WTC11 (cell line): ENCODE measurements around the gene DSG3. TPM values are rescaled to one million over a fixed set of nuclear protein-coding genes. Genes with fewer than 3 reads are reported as not detected.

ENCODE experiments used
- ATAC-seq: fragments of 200-7000 bp; cut with Tn5 transposase; 2 replicates; pipeline ENCODE4 v1.10.0; 2021; ENCODE audit warnings: mild to moderate bottlenecking, moderate library complexity
- CTCF ChIA-PET: fragments of 300-600 bp; sonication (Branson Sonifier 250); formaldehyde crosslinking; loops from one replicate; lab custom pipeline; 2021; ENCODE audit warnings: antibody characterized with exemption; lab: Charles Lee
- POLR2A ChIA-PET: fragments of 350-600 bp; sonication (Branson Sonifier 250); formaldehyde crosslinking; loops from one replicate; lab custom pipeline; 2021; ENCODE audit warnings: antibody characterized with exemption; lab: Charles Lee
- DNase-seq: peaks from one replicate; pipeline ENCODE4 v3.0.0; 2021; ENCODE audit warnings: low spot score
- H3K27ac Mint-ChIP-seq: 2 replicates; pipeline ENCODE4 v1.8.0; 2021; ENCODE audit warnings: mixed read lengths
- H3K27me3 Mint-ChIP-seq: 2 replicates; pipeline ENCODE4 v1.8.0; 2021; ENCODE audit warnings: low read depth, mild to moderate bottlenecking, moderate library complexity, mixed read lengths
- H3K36me3 Mint-ChIP-seq: 2 replicates; pipeline ENCODE4 v1.8.0; 2021; ENCODE audit warnings: mixed read lengths
- H3K4me1 Mint-ChIP-seq: 2 replicates; pipeline ENCODE4 v1.8.0; 2022; ENCODE audit warnings: mixed read lengths
- H3K4me3 Mint-ChIP-seq: 2 replicates; pipeline ENCODE4 v1.8.0; 2021; ENCODE audit warnings: mild to moderate bottlenecking, moderate library complexity, mixed read lengths
- H3K9me3 Mint-ChIP-seq: 2 replicates; pipeline ENCODE4 v1.8.0; 2021; ENCODE audit warnings: mixed read lengths
- EMX1 ChIP-seq: fragments of 250-450 bp; sonication (Bioruptor Pico); IDR thresholded peaks from 2 replicates; pipeline ENCODE4 v1.8.0; 2021; ENCODE audit warnings: mild to moderate bottlenecking
- HMGA2 ChIP-seq: fragments of 250-450 bp; sonication (Bioruptor Pico); IDR thresholded peaks from 2 replicates; pipeline ENCODE4 v1.4.0; 2021; ENCODE audit warnings: mild to moderate bottlenecking, moderate library complexity
- IRF2 ChIP-seq: sonication (generic); formaldehyde crosslinking; IDR thresholded peaks from 2 replicates; pipeline ENCODE4 v1.8.0; 2022; ENCODE audit warnings: low read depth, missing genetic modification reagents, borderline replicate concordance
- MXD4 ChIP-seq: fragments of 250-450 bp; sonication (Bioruptor Pico); IDR thresholded peaks from 2 replicates; pipeline ENCODE4 v1.8.0; 2021; ENCODE audit warnings: mild to moderate bottlenecking, moderate library complexity, borderline replicate concordance
- NR2C2 ChIP-seq: sonication (generic); formaldehyde crosslinking; IDR thresholded peaks from 2 replicates; pipeline ENCODE4 v1.8.0; 2022; ENCODE audit warnings: mild to moderate bottlenecking, missing genetic modification reagents
- SMAD3 ChIP-seq: sonication (generic); formaldehyde crosslinking; IDR thresholded peaks from 2 replicates; pipeline ENCODE4 v1.8.0; 2022; ENCODE audit warnings: missing genetic modification reagents, mild to moderate bottlenecking, borderline replicate concordance
- SOX15 ChIP-seq: fragments of 250-450 bp; sonication (Bioruptor Pico); IDR thresholded peaks from 2 replicates; pipeline ENCODE4 v1.9.0; 2021; ENCODE audit warnings: mild to moderate bottlenecking
- SP1 ChIP-seq: sonication (generic); formaldehyde crosslinking; conservative IDR thresholded peaks from 2 replicates; pipeline ENCODE4 v1.8.1; 2022; ENCODE audit warnings: missing genetic modification reagents
- TEAD1 ChIP-seq: sonication (generic); formaldehyde crosslinking; IDR thresholded peaks from 2 replicates; pipeline ENCODE4 v1.8.0; 2022; ENCODE audit warnings: mild to moderate bottlenecking, missing genetic modification reagents
- ZNF263 ChIP-seq: sonication (generic); formaldehyde crosslinking; IDR thresholded peaks from 2 replicates; pipeline ENCODE4 v1.8.1; 2022; ENCODE audit warnings: low read depth, mild to moderate bottlenecking, moderate library complexity, missing genetic modification reagents
- ZNF317 ChIP-seq: sonication (generic); formaldehyde crosslinking; IDR thresholded peaks from 2 replicates; pipeline ENCODE4 v1.8.1; 2023; ENCODE audit warnings: low read depth, mild to moderate bottlenecking, moderate library complexity, missing genetic modification reagents, borderline replicate concordance
- ZNF416 ChIP-seq: fragments of 250-450 bp; sonication (Bioruptor Pico); IDR thresholded peaks from 2 replicates; pipeline ENCODE4 v1.9.0; 2021; ENCODE audit warnings: mild to moderate bottlenecking, inconsistent platforms
- total RNA-seq: library from RNA; stranded (reverse); gene quantifications from 3 replicates; pipeline ENCODE4 v1.2.3, GENCODE V29; 2021
- TF ChIP-seq, protein P1 (sequence below): fragments of 250-450 bp; sonication (Bioruptor Pico); IDR thresholded peaks from 2 replicates; pipeline ENCODE4 v2.1.2; 2022; ENCODE audit warnings: mild to moderate bottlenecking, moderate library complexity
- TF ChIP-seq, protein P2 (sequence below): fragments of 200-600 bp; IDR thresholded peaks from 2 replicates; pipeline ENCODE4 v1.8.0; 2022; ENCODE audit warnings: antibody characterized with exemption
- TF ChIP-seq, protein P3 (sequence below): sonication (generic); formaldehyde crosslinking; IDR thresholded peaks from 2 replicates; pipeline ENCODE4 v1.8.0; 2022; ENCODE audit warnings: mild to moderate bottlenecking, missing genetic modification reagents
- TF ChIP-seq, protein P4 (sequence below): sonication (generic); formaldehyde crosslinking; IDR thresholded peaks from 2 replicates; pipeline ENCODE4 v1.8.1; 2022; ENCODE audit warnings: mild to moderate bottlenecking, moderate library complexity, missing genetic modification reagents
- TF ChIP-seq, protein P5 (sequence below): fragments of 250-450 bp; sonication (Bioruptor Pico); IDR thresholded peaks from 2 replicates; pipeline ENCODE4 v1.9.0; 2021; ENCODE audit warnings: mild to moderate bottlenecking, borderline replicate concordance

DSG3 gene
- total RNA-seq, 1 experiment from 2014 or later: 0.04 TPM

DNA sequence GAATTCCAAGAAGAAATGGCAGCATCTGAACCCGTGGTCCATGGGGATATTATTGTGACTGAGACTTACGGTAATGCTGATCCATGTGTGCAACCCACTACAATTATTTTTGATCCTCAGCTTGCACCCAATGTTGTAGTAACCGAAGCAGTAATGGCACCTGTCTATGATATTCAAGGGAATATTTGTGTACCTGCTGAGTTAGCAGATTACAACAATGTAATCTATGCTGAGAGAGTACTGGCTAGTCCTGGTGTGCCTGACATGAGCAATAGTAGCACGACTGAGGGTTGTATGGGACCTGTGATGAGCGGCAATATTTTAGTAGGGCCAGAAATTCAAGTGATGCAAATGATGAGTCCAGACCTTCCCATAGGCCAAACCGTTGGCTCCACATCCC lies 34.4 kb upstream of the DSG3 start:
- POLR2A ChIA-PET: no interaction called here
- CTCF ChIA-PET: no interaction called here

DNA sequence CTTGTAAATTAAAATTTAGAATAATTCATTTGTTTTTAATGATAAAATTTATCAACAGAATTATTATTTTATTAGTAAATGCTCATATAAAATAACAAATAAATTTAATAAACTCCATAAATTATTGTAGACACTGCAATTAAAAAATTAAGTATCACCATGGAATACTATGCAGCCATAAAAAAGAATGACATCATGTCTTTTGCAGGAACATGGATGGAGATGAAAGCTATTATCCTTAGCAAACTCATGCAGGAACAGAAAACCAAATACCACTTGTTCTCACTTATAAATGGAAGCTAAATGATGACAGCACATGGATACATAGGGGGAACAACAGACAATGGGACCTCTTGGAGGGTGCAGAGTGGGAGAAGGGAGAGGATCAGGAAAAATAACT lies 29.7 kb upstream of the DSG3 start:
- Mint-ChIP-seq H3K27ac (no peak overlapping the region), H3K4me3 (no peak overlapping the region), H3K27me3 (no peaks in the 10 kb centered on the region), H3K36me3 (no peaks in the 10 kb centered on the region), H3K4me1 (no peaks in the 10 kb centered on the region)
- no peak for ATAC-seq
- TF ChIP-seq HMGA2 (peak; percentile 11; the same call in 1 of the 2 replicates), IRF2 (CRISPR knock-in tag) (no peak)
- TF ChIP-seq, all 79 proteins: peak for 1
- DNase-seq: no peak
- H3K9me3 Mint-ChIP-seq: peaks cover 5% of the 10 kb centered on the region
- POLR2A ChIA-PET: no interaction called here
- CTCF ChIA-PET: no interaction called here

More for the DNA sequence above, 34.4 kb upstream of the DSG3 start:
- H3K9me3 Mint-ChIP-seq: peaks cover 11% of the 10 kb centered on the region
- DNase-seq: no peak
- H3K27me3 Mint-ChIP-seq: no peaks in the 10 kb centered on the region
- no peak overlapping the region for H3K4me3 Mint-ChIP-seq
- H3K4me1 Mint-ChIP-seq: no peaks in the 10 kb centered on the region
- ATAC-seq: no peak
- H3K27ac Mint-ChIP-seq: no peak overlapping the region
- H3K36me3 Mint-ChIP-seq: no peaks in the 10 kb centered on the region
- TF ChIP-seq, protein P1, sequence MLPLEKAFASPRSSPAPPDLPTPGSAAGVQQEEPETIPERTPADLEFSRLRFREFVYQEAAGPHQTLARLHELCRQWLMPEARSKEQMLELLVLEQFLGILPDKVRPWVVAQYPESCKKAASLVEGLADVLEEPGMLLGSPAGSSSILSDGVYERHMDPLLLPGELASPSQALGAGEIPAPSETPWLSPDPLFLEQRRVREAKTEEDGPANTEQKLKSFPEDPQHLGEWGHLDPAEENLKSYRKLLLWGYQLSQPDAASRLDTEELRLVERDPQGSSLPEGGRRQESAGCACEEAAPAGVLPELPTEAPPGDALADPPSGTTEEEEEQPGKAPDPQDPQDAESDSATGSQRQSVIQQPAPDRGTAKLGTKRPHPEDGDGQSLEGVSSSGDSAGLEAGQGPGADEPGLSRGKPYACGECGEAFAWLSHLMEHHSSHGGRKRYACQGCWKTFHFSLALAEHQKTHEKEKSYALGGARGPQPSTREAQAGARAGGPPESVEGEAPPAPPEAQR (CRISPR knock-in tag): no peak
- no peak for TF ChIP-seq MXD4 (CRISPR knock-in tag)
- no peak for TF ChIP-seq ZNF263 (CRISPR knock-in tag)
- no peak for TF ChIP-seq EMX1
- no peak for TF ChIP-seq SMAD3 (CRISPR knock-in tag)
- no peak for TF ChIP-seq ZNF416 (CRISPR knock-in tag)
- TF ChIP-seq, protein P2, sequence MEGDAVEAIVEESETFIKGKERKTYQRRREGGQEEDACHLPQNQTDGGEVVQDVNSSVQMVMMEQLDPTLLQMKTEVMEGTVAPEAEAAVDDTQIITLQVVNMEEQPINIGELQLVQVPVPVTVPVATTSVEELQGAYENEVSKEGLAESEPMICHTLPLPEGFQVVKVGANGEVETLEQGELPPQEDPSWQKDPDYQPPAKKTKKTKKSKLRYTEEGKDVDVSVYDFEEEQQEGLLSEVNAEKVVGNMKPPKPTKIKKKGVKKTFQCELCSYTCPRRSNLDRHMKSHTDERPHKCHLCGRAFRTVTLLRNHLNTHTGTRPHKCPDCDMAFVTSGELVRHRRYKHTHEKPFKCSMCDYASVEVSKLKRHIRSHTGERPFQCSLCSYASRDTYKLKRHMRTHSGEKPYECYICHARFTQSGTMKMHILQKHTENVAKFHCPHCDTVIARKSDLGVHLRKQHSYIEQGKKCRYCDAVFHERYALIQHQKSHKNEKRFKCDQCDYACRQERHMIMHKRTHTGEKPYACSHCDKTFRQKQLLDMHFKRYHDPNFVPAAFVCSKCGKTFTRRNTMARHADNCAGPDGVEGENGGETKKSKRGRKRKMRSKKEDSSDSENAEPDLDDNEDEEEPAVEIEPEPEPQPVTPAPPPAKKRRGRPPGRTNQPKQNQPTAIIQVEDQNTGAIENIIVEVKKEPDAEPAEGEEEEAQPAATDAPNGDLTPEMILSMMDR: no peak
- no peak for TF ChIP-seq TEAD1 (CRISPR knock-in tag)
- TF ChIP-seq, protein P3, sequence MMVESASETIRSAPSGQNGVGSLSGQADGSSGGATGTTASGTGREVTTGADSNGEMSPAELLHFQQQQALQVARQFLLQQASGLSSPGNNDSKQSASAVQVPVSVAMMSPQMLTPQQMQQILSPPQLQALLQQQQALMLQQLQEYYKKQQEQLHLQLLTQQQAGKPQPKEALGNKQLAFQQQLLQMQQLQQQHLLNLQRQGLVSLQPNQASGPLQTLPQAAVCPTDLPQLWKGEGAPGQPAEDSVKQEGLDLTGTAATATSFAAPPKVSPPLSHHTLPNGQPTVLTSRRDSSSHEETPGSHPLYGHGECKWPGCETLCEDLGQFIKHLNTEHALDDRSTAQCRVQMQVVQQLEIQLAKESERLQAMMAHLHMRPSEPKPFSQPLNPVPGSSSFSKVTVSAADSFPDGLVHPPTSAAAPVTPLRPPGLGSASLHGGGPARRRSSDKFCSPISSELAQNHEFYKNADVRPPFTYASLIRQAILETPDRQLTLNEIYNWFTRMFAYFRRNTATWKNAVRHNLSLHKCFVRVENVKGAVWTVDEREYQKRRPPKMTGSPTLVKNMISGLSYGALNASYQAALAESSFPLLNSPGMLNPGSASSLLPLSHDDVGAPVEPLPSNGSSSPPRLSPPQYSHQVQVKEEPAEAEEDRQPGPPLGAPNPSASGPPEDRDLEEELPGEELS (CRISPR knock-in tag): no peak
- TF ChIP-seq, protein P4, sequence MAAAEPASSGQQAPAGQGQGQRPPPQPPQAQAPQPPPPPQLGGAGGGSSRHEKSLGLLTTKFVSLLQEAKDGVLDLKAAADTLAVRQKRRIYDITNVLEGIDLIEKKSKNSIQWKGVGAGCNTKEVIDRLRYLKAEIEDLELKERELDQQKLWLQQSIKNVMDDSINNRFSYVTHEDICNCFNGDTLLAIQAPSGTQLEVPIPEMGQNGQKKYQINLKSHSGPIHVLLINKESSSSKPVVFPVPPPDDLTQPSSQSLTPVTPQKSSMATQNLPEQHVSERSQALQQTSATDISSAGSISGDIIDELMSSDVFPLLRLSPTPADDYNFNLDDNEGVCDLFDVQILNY: no peak
- TF ChIP-seq SOX15: no peak
- TF ChIP-seq SP1: no peak
- TF ChIP-seq, protein P5, sequence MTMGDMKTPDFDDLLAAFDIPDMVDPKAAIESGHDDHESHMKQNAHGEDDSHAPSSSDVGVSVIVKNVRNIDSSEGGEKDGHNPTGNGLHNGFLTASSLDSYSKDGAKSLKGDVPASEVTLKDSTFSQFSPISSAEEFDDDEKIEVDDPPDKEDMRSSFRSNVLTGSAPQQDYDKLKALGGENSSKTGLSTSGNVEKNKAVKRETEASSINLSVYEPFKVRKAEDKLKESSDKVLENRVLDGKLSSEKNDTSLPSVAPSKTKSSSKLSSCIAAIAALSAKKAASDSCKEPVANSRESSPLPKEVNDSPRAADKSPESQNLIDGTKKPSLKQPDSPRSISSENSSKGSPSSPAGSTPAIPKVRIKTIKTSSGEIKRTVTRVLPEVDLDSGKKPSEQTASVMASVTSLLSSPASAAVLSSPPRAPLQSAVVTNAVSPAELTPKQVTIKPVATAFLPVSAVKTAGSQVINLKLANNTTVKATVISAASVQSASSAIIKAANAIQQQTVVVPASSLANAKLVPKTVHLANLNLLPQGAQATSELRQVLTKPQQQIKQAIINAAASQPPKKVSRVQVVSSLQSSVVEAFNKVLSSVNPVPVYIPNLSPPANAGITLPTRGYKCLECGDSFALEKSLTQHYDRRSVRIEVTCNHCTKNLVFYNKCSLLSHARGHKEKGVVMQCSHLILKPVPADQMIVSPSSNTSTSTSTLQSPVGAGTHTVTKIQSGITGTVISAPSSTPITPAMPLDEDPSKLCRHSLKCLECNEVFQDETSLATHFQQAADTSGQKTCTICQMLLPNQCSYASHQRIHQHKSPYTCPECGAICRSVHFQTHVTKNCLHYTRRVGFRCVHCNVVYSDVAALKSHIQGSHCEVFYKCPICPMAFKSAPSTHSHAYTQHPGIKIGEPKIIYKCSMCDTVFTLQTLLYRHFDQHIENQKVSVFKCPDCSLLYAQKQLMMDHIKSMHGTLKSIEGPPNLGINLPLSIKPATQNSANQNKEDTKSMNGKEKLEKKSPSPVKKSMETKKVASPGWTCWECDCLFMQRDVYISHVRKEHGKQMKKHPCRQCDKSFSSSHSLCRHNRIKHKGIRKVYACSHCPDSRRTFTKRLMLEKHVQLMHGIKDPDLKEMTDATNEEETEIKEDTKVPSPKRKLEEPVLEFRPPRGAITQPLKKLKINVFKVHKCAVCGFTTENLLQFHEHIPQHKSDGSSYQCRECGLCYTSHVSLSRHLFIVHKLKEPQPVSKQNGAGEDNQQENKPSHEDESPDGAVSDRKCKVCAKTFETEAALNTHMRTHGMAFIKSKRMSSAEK: no peak
- no peak for TF ChIP-seq NR2C2
- TF ChIP-seq ZNF317 (CRISPR knock-in tag): no peak
